NT2/D1 (cell line): ENCODE results near the gene MYOZ3.

ENCODE experiments used
- SUZ12 ChIP-seq: IDR thresholded peaks from 2 replicates; pipeline ENCODE4 v1.6.1; 2011; ENCODE audit not compliant: insufficient read length, insufficient read depth; ENCODE audit errors: extremely low read depth
- YY1 ChIP-seq: IDR thresholded peaks from 2 replicates; pipeline ENCODE4 v1.6.1; 2011; ENCODE audit not compliant: insufficient read length, insufficient read depth

- TF ChIP-seq YY1 (no peak), SUZ12 (no peak)
Observed at GRCh38 chr5:150626853-150627276, 34.2 kb upstream of the MYOZ3 start.
